Uterus (tissue), 2 donors: ENCODE results near the gene PITX2.

Source experiments
- CTCF ChIP-seq, 4 experiments: fragments of 200-600 bp in 2 of 4; fragments of 450-650 bp in 2 of 4; sonication (generic) in 2 of 4; IDR thresholded peaks; one replicate each; pipeline ENCODE4 v1.5.1; 2016 to 2019; ENCODE audit warnings: antibody characterized with exemption in 4 of 4, mild to moderate bottlenecking in 2 of 4, moderate library complexity in 1 of 4
- POLR2A ChIP-seq, 2 donors: fragments of 450-650 bp; IDR thresholded peaks; one replicate each; pipeline ENCODE4 v1.6.1; 2016; ENCODE audit warnings: antibody characterized with exemption in 2 of 2, mild to moderate bottlenecking in 1 of 2, moderate library complexity in 1 of 2

GRCh38 chr4:110617075-110617640, 5.7 kb downstream of the PITX2 start:
- TF ChIP-seq CTCF (IDR thresholded peaks at IDR 0.05): no peak
- no peak for TF ChIP-seq POLR2A (IDR thresholded peaks at IDR 0.05)
